Natural killer cell (primary cell): ENCODE measurements around the gene CYP39A1. TPM values are rescaled to one million over a fixed set of nuclear protein-coding genes. Genes with fewer than 3 reads are reported as not detected.

Experiments used
- ATAC-seq, 3 donors: fragments of 150-1000 bp in 2 of 3; fragments of 200-7000 bp in 1 of 3; cut with Tn5 transposase; 1 replicate in 1 of 3; 2 replicates in 2 of 3; pipeline ENCODE4 v1.10.0; 2021; ENCODE audit warnings: mild to moderate bottlenecking in 2 of 3, moderate library complexity in 2 of 3
- DNase-seq, 2 donors: peaks; one replicate each; pipeline versions ENCODE4 v3.0.0 to v3.0.0-alpha.2; 2013 to 2021; ENCODE audit warnings: mixed read lengths in 1 of 2
- H3K27ac ChIP-seq: one replicate; pipeline ENCODE4 v1.5.1; 2013; ENCODE audit warnings: mild to moderate bottlenecking, low read length
- H3K27me3 ChIP-seq: one replicate; pipeline ENCODE4 v1.6.1; 2013; ENCODE audit warnings: low read length; ENCODE audit not compliant: control insufficient read depth, insufficient read depth
- H3K36me3 ChIP-seq: one replicate; pipeline ENCODE4 v1.6.1; 2013; ENCODE audit warnings: low read length; ENCODE audit not compliant: control insufficient read depth, insufficient read depth
- H3K4me1 ChIP-seq: one replicate; pipeline ENCODE4 v1.6.1; 2013; ENCODE audit warnings: low read length; ENCODE audit not compliant: control insufficient read depth, insufficient read depth
- H3K4me3 ChIP-seq: one replicate; pipeline ENCODE4 v1.5.1; 2013; ENCODE audit warnings: low read length
- H3K9me3 ChIP-seq: one replicate; pipeline ENCODE4 v1.6.1; 2013; ENCODE audit warnings: low read length; ENCODE audit not compliant: control insufficient read depth, insufficient read depth
- H3K27ac Mint-ChIP-seq, 2 donors: one replicate each; pipeline ENCODE4 v1.8.0; 2022; ENCODE audit warnings: mild to moderate bottlenecking in 2 of 2, mixed read lengths in 2 of 2, moderate library complexity in 1 of 2
- H3K27me3 Mint-ChIP-seq, 2 donors: one replicate each; pipeline ENCODE4 v1.8.0; 2022; ENCODE audit warnings: low read depth in 2 of 2, mixed read lengths in 2 of 2
- H3K36me3 Mint-ChIP-seq: one replicate; pipeline ENCODE4 v1.8.0; 2022; ENCODE audit warnings: mixed read lengths
- H3K4me1 Mint-ChIP-seq, 2 donors: one replicate each; pipeline ENCODE4 v1.8.0; 2022; ENCODE audit warnings: mixed read lengths in 2 of 2
- H3K4me3 Mint-ChIP-seq: one replicate; pipeline ENCODE4 v1.8.0; 2022; ENCODE audit warnings: mild to moderate bottlenecking, moderate library complexity, mixed read lengths
- H3K9me3 Mint-ChIP-seq, 2 donors: one replicate each; pipeline ENCODE4 v1.8.0; 2022; ENCODE audit warnings: mixed read lengths in 2 of 2
- CTCF ChIP-seq: fragments of 200-600 bp; IDR thresholded peaks from one replicate; pipeline ENCODE4 v1.8.0; 2022; ENCODE audit warnings: antibody characterized with exemption
- WGBS: methylation state at CpG from one replicate; pipeline ENCODE4 v1.1.7; 2013; ENCODE audit warnings: missing lambda C conversion rate; ENCODE audit not compliant: insufficient coverage; 5-methylcytosine and 5-hydroxymethylcytosine counted together
- intact Hi-C: fragments of 100-400 bp; cut with micrococcal nuclease; formaldehyde crosslinking; loops from one replicate; pipeline ENCODE4 v1.14.2; 2022
- total RNA-seq, 4 donors: library from RNA; stranded (reverse); fragments of 120-200 nt in 1 of 4; gene quantifications; one replicate each; pipeline versions ENCODE4 v1.2.3 to v1.2.4, GENCODE V29; 2013 to 2022

CYP39A1 gene
- total RNA-seq, 3 donors from 2014 or later (not counting 1 experiment from before 2014, with no cell fraction given), result not detected

GRCh38 chr6:46626228-46626909 lies 26.2 kb downstream of the CYP39A1 start:
- Mint-ChIP-seq H3K36me3 (no peaks in the 10 kb centered on the region), H3K9me3 (no peaks in the 10 kb centered on the region), H3K27ac (no peak overlapping the region), H3K4me1 (no peaks in the 10 kb centered on the region), H3K27me3 (peaks cover 21 to 26% of the 10 kb centered on the region in 2 donors), H3K4me3 (no peak overlapping the region)
- Histone ChIP-seq H3K36me3 (no peaks in the 10 kb centered on the region), H3K9me3 (no peaks in the 10 kb centered on the region), H3K27me3 (no peaks in the 10 kb centered on the region), H3K27ac (no peak overlapping the region), H3K4me3 (no peak overlapping the region), H3K4me1 (no peaks in the 10 kb centered on the region)
- DNase-seq (peak in 1 of 2 donors; percentile 23), ATAC-seq (no peak)
- WGBS, result 0% methylated on average over 1 of the region's 3 CpGs
- intact Hi-C loops, result loop anchor here (1.0 to 5.0 kb wide), 3 partner anchors 406 to 694 kb away; no protein-coding TSS in a partner anchor
- TF ChIP-seq CTCF, result peak; percentile 51

GRCh38 chr6:46618726-46619125 lies 33.9 kb downstream of the CYP39A1 start:
- WGBS, result 87% methylated on average over 1 of the region's 1 CpG
- Histone ChIP-seq H3K4me1 (no peaks in the 10 kb centered on the region), H3K9me3 (no peaks in the 10 kb centered on the region), H3K36me3 (no peaks in the 10 kb centered on the region), H3K27ac (no peak overlapping the region), H3K4me3 (no peak overlapping the region), H3K27me3 (peaks cover 2% of the 10 kb centered on the region)
- DNase-seq (no peak), ATAC-seq (no peak)
- Mint-ChIP-seq H3K4me3 (no peak overlapping the region), H3K4me1 (no peaks in the 10 kb centered on the region), H3K9me3 (peaks cover 0 to 2% of the 10 kb centered on the region in 2 donors), H3K36me3 (no peaks in the 10 kb centered on the region), H3K27me3 (peaks cover 8 to 22% of the 10 kb centered on the region in 2 donors), H3K27ac (no peak overlapping the region)
- TF ChIP-seq CTCF, result no peak
- intact Hi-C loops, result no loop called here

GRCh38 chr6:46612645-46613044 lies 40.0 kb downstream of the CYP39A1 start:
- no peak for TF ChIP-seq CTCF
- ATAC-seq, result no peak
- H3K9me3 ChIP-seq, result no peaks in the 10 kb centered on the region
- Mint-ChIP-seq H3K27ac (no peak overlapping the region), H3K4me1 (no peaks in the 10 kb centered on the region), H3K27me3 (peaks cover 21 to 25% of the 10 kb centered on the region in 2 donors), H3K4me3 (no peak overlapping the region), H3K9me3 (peaks cover 0 to 2% of the 10 kb centered on the region in 2 donors), H3K36me3 (no peaks in the 10 kb centered on the region)
- H3K4me3 ChIP-seq, result no peak overlapping the region
- H3K4me1 ChIP-seq, result no peaks in the 10 kb centered on the region
- DNase-seq, result no peak
- WGBS, result 86% methylated on average over 2 of the region's 2 CpGs
- intact Hi-C loops, result no loop called here
- H3K27me3 ChIP-seq, result peaks cover 2% of the 10 kb centered on the region
- H3K27ac ChIP-seq, result no peak overlapping the region
- no peaks in the 10 kb centered on the region for H3K36me3 ChIP-seq
